GM12865 (cell line): ENCODE measurements around the gene MCC.

Experiments
- DNase-seq: peaks from one replicate; pipeline ENCODE4 v3.0.0; 2010; ENCODE audit warnings: low read depth
- H3K4me3 ChIP-seq: 2 replicates; pipeline ENCODE4 v1.5.1; 2011; ENCODE audit warnings: mild to moderate bottlenecking, low read depth, low read length, control low read depth
- CTCF ChIP-seq: IDR thresholded peaks from 2 replicates; pipeline ENCODE4 v1.5.1; 2011; ENCODE audit warnings: low read length, control low read depth, low read depth, inconsistent platforms; ENCODE audit not compliant: insufficient read depth; ENCODE audit errors: missing control alignments

The MCC gene

GRCh38 chr5:113378081-113378480 is 110.2 kb downstream of the MCC start:
- no peak for TF ChIP-seq CTCF
- no peak overlapping the region for H3K4me3 ChIP-seq
- DNase-seq = no peak

DNA sequence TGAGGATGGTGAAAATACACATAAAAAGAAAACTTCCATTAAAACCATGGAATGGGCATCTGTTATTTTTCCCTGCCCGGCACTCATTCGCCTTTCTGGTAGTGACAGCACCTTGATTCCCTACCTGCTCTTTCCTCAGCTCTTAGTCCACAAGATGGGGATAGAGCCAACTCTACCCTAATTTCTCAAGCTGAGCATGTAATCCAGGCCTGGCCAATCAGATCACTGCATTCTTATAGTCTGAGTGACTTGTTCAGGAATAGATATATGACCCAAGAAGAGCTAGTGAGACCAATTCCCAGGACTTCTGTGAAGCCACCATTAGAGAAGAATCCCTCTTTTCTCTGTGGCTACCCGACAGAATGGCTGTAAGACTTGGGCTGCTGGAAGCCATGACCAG is 111.6 kb downstream of the MCC start:
- DNase-seq = no peak
- no peak overlapping the region for H3K4me3 ChIP-seq
- TF ChIP-seq CTCF = no peak

DNA sequence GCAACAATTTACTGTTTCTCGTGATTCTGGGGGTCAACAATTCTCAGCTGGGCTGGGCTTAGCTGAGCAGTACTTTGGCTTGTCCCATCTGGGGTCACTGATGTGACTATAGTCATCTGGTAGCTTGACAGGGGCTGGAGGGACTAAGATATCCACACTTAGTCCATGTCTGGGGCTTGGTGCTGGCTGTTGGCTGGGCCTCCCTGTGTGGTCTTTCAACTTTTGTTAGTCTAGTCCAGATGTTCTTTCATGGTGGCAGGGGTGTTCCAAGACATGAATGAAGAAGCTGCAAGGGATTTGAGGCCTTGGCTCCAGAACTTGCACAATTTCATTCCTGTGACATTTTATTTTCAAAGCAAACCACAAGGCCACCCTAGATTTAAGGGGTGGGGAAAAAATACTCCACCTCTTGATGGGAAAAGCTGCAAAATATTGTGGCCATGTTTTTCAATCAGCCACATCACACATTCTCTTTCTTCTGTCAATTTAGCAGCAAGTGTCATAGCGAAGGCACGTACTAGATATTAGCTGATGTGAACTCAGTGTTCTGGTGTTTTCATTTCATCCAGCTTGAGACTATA is 112.7 kb downstream of the MCC start:
- no peak for TF ChIP-seq CTCF
- DNase-seq = no peak
- no peak overlapping the region for H3K4me3 ChIP-seq

GRCh38 chr5:113373426-113373825 is 114.8 kb downstream of the MCC start:
- TF ChIP-seq CTCF = no peak
- H3K4me3 ChIP-seq = no peak overlapping the region
- DNase-seq = no peak

GRCh38 chr5:113371721-113372196 is 116.5 kb downstream of the MCC start:
- no peak for TF ChIP-seq CTCF
- no peak overlapping the region for H3K4me3 ChIP-seq
- DNase-seq = no peak

DNA sequence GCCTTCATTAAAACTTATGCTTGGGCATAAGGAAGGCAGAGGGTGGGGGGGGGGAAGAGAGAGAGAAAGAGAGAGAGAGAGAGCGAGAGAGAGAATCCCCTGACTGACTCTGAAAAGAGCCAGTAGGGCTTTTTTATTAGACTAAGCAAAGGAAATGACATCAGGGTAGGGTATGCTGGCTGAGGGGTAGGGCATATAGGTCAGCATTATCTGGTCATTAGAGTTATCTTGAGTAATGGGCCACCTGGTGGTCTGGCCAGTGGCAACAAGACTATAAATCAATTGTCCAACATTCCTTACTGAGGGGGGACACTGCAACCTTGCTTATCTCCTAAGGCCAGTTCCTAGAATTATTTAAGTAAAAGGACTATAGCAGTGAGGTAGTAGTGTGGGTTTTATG is 120.7 kb downstream of the MCC start:
- no peak overlapping the region for H3K4me3 ChIP-seq
- no peak for TF ChIP-seq CTCF
- no peak for DNase-seq

DNA sequence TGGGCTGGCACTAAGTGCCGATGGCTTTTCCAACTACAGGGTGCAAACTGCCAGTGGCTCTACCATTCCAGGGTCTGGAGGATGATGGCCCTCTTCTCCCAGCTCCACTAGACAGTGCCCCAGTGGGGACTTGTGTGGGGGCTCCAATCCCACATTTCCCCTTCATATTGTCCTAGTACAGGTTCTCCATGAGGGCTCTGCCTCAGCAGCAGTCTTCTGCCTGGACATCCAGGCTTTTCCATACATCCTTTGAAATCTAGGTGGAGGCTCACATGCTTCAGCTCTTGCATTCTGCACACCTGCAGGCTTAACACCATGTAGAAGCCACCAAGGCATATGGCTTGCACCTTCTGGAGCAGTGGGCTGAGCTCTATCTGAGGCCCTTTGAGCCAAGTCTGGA is 123.8 kb downstream of the MCC start:
- H3K4me3 ChIP-seq = no peak overlapping the region
- DNase-seq = no peak
- no peak for TF ChIP-seq CTCF
